Activated CD4-positive, alpha-beta T cell treated with anti-CD3 and anti-CD28 coated beads, Interleukin-2, amount 50 U/mL, for 16 hours (primary cell): Measurements from ENCODE around the gene B3GALNT2.

Experiments used
- DNase-seq: peaks from one replicate; pipeline ENCODE4 v3.0.0-alpha.2; 2020

B3GALNT2 gene

GRCh38 chr1:235408503-235408960 is 95.7 kb downstream of the B3GALNT2 start:
- DNase-seq = no peak

- no peak for DNase-seq
Measured at GRCh38 chr1:235407419-235407818, 96.8 kb downstream of the B3GALNT2 start.

DNA sequence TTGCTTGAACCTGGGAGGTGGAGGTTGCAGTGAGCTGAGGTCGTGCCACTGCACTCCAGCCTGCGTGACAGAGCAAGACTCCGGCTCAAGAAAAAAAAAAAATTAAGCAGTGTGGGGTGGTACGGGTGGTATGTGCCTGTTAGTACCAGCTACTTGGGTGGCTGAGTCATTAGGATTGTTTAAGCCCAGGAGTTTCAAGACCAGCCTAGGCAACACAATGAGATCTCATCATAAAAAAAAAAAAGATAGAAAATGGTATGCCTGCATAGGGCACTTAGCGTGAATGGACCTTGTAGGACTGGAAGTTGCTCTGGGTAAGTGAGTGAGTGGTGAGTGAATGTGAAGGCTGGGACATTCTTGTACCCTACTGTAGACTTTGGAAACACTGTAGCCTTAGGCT is 100.1 kb downstream of the B3GALNT2 start:
- no peak for DNase-seq

DNA sequence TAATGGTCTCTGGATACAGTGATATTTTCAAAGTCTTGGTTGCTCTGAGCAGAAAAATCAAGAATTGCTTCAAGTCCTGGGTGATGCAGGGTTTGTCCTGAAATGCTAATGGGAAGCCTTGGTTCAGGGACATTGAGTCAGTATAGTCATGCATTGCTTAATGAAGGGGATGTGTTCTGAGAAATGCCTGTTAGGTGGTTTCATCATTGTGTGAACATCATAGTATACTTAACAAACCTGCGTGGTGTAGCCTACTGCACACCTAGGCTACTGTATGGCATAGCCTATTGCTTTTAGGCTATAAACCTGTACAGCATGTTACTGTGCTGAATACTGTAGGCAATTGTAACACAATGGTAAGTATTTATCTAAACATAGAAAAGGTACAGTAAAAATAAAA is 100.7 kb downstream of the B3GALNT2 start:
- no peak for DNase-seq

GRCh38 chr1:235402457-235403200 is 101.6 kb downstream of the B3GALNT2 start:
- no peak for DNase-seq

DNA sequence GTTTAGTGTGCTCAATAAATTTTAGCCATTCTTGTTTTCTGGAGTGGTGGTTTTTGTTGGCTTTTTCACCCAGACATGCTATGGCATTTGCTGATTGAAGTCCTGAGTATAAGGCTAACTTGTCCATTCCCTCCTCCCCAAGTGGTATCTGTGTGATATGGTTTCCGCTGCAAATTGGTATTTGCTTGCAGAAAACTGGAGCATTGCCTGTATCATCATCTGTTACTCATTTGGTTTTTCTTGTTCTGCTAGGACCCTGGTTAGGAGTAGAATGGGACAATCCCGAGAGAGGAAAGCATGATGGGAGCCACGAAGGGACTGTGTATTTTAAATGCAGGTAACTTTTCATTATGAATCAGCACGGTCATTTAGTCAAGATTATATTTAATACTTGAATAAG is 103.0 kb downstream of the B3GALNT2 start:
- no peak for DNase-seq
